HL-60/S4 treated with phorbol 12-myristate 13-acetate at 8.2 ng/mL for 4 days and 3 days (cell line): ENCODE measurements around the gene CES1.
"Not testable (repeated sequence)": the region's sequence is repeated elsewhere in the genome, so short reads cannot be mapped to it uniquely, and the experiment has no call there.

Source experiments
- in situ Hi-C: fragments of 300-500 bp; cut with MboI; formaldehyde crosslinking; loops from 2 replicates; pipeline ENCODE4 v1.15.0; 2022; ENCODE audit warnings: low sequenced_read_pairs

CES1 gene

GRCh38 chr16:55832773-55833691 is at the start of gene CES1:
Gene CES1 (minus strand): TSS chr16:55833096. CDS start chr16:55833055, 41 bp downstream.
- in situ Hi-C loops: no loop called here

GRCh38 chr16:55876854-55877253 is 44.0 kb upstream of the CES1 start:
- in situ Hi-C loops: no loop called here

DNA sequence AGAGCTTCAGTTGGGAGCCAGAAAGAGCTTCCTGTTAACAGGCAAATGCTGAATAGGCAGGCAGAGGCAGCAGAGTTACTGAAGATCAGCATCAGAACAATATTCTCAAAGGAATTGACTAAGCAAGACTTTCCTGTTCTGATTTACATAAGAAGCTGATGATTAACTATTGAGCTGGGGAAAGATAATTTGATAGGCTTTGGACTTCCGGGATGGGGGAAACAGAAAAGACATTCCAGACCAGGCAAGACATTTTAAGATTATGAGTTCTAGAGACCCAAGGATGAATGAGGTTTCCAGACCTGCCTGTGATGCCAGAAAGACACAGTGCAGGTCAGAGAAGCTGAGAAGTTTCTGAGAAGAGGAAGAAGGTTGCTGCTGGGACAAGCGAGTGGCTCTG is 42.4 kb upstream of the CES1 start, which contains the start of gene CES5A:
TSS of gene CES5A (minus strand) at position 101 of the 400 bp plus-strand sequence. CDS start 152 bp downstream, outside the sequence.
- in situ Hi-C loops: no loop called here

DNA sequence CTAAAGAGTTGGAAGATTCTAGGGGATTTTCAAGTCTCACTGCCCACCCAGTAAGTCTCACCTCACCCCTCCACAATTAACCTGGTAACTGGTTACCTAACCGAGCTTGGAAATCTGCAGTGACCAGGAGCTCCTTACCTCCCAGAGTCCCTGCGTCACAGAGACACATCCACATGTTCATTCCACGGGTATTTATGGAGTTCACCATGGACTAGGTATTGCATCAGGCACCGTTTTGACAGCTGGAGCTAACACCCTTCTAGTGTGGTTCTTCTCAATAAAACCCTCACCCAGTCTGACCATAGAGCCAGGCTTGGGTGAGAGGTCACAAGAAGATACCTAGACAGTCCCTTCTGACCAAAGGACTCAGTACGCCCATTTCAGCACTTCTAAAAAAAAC is 40.2 kb upstream of the CES1 start:
- in situ Hi-C loops: no loop called here

- in situ Hi-C loops: no loop called here
Measured at GRCh38 chr16:55872130-55872529, 39.2 kb upstream of the CES1 start.

DNA sequence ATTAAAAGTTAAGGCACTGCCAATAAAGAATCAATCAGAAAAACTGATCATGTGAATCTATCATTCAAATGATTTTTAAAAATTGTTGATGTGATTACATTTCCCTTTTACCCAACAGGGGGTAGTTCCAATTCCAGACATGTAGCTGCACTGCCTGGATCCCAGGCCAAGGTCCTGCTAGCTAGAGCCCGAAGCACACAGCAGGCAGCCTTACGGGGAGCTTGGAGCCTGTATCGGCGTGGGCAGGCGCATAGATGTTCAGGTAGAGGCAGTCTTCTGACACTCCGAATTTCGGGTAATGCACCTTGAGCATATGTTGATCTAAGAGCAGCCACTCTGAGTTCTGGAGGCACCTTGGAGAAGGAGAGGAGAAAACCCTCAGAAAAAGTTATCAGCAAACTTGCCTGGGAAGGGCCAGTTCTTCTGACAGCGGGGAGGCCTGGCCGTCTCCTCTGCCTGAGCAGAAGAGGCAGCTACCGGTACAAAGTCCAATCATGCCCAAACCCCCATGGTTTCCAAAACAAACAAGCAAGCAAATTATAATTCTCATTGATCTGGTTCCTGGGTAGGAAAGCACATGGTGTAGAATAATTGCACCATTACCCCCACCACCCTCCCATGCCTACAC is 38.6 kb upstream of the CES1 start:
- in situ Hi-C loops: no loop called here

- in situ Hi-C loops: no loop called here
Measured at GRCh38 chr16:55868980-55869379, 36.1 kb upstream of the CES1 start.

DNA sequence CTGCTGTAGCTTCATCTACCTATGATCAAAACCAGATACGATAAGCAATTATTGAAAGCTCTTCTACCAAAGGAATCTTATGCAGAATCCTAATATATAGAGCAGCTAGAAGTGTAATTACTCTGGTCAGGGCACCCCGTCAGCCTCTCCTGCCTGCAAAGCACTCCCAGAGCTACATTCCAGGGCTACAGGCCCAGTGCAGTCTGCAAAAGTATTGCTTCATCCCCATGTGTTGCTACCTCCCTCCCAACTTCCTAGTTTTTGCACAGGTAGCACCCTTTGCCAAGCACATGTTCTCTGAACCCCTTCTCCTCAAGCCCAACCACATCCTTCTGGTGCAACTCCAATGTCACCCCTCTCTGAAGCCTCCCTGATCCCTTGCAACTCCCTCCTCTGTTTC is 35.2 kb upstream of the CES1 start:
- in situ Hi-C loops: no loop called here

DNA sequence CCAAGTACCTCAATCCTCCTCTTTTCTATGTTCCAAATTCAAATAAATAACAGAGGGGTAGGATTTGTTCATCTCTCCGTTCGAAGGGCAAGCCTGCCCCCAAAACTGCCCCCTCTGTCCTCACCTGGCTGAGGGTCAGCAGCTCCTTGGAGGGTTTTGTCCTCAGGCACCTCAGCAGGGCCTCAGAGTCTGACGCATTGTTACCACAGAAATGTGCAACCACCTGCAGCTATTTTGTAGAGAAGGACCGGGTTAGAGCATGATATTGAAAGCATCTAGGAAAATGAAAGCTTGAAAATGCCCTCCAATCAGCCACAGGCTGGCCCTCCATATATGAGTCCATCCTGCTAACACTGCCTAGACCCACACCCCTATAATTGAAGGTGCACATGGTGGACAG is 28.4 kb upstream of the CES1 start:
- in situ Hi-C loops: no loop called here

DNA sequence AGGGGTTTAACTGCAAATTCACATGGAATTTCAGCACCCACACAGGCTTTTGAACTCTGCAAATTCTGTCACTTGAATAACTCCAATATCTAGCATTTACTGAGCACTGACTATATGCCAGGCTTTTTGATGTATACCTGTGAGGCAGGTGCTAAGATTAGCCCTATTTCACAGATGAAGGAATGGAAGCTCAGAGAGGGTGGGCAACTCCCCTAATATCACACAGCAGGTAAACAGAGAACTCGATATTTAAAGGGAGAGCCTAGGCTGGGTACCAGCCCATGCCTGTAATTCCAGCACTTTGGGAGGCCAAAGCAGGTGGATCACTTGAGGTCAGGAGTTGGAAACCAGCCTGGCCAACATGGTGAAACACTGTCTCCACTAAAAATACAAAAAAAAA is 24.8 kb upstream of the CES1 start:
- in situ Hi-C loops: not testable (repeated sequence)

DNA sequence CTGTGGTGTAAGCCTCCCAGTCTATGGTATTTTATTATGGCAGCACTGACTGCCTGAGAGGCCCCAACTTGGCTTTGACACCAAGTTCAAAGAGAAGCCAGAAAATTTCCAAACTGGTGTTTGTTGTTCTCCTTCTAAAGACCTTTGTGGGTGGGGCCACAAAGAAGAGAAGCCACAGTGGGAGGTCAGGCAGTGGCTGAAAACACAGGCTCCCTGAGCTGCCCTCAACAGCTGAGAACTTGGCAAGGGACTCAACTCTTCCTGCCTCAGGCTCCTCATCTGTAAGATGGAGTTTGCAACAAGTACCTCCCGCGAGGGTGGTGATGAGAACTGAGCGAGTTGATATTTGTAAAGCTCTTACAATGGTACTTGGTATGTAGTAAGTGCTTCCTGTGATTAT is 24.1 kb upstream of the CES1 start:
- in situ Hi-C loops: no loop called here

DNA sequence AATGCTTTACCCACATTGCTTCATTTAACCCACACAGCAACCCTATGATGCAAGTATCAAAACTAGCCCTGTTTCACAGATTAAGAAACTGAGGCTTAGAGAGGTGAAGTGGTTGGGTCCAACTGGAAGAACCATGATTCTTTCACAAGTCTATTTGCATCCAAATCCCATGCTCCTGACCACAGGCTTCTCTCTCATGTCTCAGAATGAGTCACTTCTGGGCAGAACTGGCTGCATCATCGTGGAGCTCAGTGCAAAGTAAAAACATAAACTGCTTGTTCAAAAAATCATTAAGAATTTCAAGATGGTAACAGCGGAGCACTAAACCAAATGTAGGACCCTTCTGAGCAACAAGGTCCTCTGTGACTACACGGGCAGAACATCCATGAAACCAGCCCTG is 20.2 kb upstream of the CES1 start:
- in situ Hi-C loops: no loop called here

GRCh38 chr16:55849536-55849935 is 16.6 kb upstream of the CES1 start:
- in situ Hi-C loops: loop anchor here (10.0 kb wide), 1 partner anchor 385 kb away; no protein-coding TSS in a partner anchor

DNA sequence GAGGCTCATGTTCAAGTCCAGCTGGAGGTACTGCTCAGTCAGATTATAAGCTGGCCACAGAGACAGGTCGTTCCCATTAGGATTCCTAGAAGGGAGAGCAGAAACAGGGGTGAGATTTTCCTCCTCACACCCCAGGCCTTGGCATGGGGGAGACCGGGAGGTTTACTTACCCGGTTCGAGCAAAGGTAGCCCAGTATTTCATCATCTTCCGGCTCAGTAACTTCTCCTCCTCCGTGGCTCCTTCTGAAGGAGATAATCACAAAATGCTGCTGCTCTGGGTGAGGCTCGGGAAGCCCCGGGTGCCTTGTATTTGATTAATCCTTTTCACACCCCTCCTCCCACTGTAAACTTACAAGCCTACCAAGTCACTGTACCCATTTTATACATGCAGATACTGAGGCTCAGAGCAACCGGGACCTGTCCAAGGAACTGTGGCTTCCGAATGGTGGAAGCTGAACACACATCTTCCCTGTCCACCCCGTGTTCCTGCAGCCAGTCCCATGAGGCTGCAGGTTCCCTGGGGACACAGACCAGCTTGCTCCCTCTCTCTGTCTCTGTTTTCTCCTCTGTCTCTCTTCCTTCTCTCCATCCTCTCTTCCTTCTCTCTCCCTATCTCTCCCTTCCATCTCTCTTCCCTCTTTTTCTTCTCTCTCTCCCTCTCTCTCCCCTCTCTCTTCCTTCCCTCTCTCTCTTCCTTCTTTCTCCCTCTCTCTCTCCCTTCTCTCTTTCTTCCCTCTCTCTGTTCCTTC is 13.9 kb upstream of the CES1 start:
- in situ Hi-C loops: loop anchor here (10.0 kb wide), 1 partner anchor 382 kb away; no protein-coding TSS in a partner anchor

- in situ Hi-C loops: loop anchor here (5.0 to 10.0 kb wide), 2 partner anchors 131 to 378 kb away; no protein-coding TSS in a partner anchor
Measured at GRCh38 chr16:55843105-55843395, 10.2 kb upstream of the CES1 start.

GRCh38 chr16:55842369-55843104 is 9.6 kb upstream of the CES1 start:
- in situ Hi-C loops: loop anchor here (5.0 to 10.0 kb wide), 2 partner anchors 130 to 378 kb away; no protein-coding TSS in a partner anchor

- in situ Hi-C loops: no loop called here
Measured at GRCh38 chr16:55839115-55839514, 6.2 kb upstream of the CES1 start.

- in situ Hi-C loops: no loop called here
Measured at GRCh38 chr16:55836158-55836611, 3.3 kb upstream of the CES1 start.

GRCh38 chr16:55835581-55835980 is 2.7 kb upstream of the CES1 start:
- in situ Hi-C loops: no loop called here

- in situ Hi-C loops: not testable (repeated sequence)
Measured at GRCh38 chr16:55835173-55835572, 2.3 kb upstream of the CES1 start.

DNA sequence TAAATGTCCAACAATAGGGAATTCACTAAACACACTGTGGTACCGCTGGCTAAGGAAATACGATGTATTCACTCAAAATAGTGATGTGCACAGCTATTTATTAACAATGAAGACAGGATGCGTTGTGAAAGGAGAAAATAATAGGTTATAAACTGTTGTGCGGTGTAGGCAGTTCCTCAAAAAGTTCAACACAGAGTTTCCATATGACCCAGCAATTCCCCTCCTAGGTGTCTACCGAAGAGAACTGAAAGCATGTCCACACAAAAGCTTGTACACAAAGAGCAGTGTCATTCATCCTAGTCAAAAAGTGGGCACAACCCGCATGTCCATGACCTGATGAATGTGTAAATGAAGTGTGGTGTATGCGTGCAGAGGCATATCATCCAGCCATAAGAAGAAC is 1.2 kb upstream of the CES1 start:
- in situ Hi-C loops: no loop called here
